Breast epithelium (tissue), 3 donors: ENCODE measurements around the gene PTPRU.

Source experiments
- POLR2A ChIP-seq: fragments of 450-650 bp; IDR thresholded peaks from one replicate; pipeline ENCODE4 v1.6.1; 2016; ENCODE audit warnings: antibody characterized with exemption, mild to moderate bottlenecking, moderate library complexity
- TF ChIP-seq, protein P1 (sequence below), 3 donors: fragments of 450-650 bp; IDR thresholded peaks; one replicate each; pipeline ENCODE4 v1.5.1; 2016 to 2017; ENCODE audit warnings: antibody characterized with exemption in 3 of 3, mild to moderate bottlenecking in 3 of 3, moderate library complexity in 3 of 3

DNA sequence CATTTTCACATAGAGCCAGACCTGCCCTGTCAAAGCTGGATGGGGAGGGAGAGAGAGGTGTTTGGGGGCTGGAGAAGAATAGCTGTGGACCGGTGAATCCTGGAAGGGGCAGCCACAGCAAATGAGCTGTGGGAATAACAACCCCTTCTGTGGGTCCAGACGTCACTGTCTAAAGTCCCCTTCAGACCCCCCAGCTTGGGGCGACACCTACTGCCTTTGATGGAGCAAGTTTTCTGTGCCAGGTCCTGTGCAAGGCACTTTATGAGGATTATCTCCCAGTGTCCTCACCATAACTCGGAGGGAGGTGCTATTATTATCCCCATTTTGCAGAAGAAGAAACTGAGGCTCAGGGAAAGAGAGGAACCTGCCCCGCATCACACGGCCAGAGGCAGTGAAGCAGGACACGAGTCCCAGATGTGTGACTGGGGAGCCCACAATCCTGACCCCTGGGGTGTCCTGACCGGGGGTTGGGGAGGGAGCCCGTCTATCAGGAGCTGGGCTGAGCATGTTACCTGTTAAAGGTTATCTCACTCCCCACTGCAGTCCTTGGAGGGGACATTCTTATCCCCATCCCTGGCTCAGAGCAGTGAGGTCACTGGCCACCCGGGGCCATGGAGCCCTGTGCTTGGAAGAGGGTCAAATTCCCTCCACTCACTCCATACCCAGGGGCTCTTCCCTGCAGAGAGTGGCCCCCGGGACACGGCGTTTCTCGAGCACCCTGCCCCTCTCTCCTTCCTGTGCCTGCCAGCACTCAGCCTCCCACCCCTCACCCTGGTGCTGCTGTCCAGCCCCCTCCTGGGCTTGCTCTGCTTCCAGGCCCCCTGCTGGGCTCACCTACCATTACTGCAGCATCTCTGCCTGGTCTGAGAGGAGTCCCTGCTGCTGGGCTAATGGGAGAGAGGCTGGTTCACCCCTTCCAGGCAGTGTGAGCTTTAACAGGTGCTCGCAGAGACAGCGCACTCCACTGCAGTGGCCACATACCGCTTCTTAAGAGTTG is 132.9 kb downstream of the PTPRU start:
- TF ChIP-seq, protein P1, sequence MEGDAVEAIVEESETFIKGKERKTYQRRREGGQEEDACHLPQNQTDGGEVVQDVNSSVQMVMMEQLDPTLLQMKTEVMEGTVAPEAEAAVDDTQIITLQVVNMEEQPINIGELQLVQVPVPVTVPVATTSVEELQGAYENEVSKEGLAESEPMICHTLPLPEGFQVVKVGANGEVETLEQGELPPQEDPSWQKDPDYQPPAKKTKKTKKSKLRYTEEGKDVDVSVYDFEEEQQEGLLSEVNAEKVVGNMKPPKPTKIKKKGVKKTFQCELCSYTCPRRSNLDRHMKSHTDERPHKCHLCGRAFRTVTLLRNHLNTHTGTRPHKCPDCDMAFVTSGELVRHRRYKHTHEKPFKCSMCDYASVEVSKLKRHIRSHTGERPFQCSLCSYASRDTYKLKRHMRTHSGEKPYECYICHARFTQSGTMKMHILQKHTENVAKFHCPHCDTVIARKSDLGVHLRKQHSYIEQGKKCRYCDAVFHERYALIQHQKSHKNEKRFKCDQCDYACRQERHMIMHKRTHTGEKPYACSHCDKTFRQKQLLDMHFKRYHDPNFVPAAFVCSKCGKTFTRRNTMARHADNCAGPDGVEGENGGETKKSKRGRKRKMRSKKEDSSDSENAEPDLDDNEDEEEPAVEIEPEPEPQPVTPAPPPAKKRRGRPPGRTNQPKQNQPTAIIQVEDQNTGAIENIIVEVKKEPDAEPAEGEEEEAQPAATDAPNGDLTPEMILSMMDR (IDR thresholded peaks at IDR 0.05) = no peak
- TF ChIP-seq POLR2A = no peak
